ENCODE data around the gene KISS1.
"Not testable (repeated sequence)": the region's sequence is repeated elsewhere in the genome, so short reads cannot be mapped to it uniquely, and the experiment has no call there.

KISS1 gene, protein sequence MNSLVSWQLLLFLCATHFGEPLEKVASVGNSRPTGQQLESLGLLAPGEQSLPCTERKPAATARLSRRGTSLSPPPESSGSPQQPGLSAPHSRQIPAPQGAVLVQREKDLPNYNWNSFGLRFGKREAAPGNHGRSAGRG

GRCh38 chr1:204196068-204196795 lies at the start of gene KISS1:
KISS1 (minus strand) TSS chr1:204196491; CDS start chr1:204192876, 3,615 bp downstream.
- DNase-seq (ENCODE audit: extremely low read depth in 1 of 2, low read depth in 1 of 2), result no peak

DNA sequence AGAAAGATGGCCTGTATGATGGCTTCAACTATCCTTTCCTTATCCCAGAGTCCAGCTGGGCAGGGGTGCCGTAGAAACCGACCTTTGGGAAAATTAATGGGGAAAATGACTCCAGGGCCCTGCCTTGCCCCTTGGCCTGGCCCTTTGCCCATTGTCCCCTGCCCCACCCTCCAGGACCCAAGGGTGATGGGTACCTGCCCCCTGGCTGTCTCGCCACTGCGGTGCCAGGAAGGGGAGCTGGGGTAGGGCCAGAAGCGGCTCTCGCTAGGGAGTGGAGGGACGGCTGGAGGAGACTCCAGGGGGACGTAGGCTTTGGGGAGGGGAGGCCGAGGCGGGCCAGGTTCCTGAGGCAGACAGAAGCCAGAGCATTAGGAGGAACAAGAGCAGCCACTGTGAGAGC lies 46.6 kb upstream of the KISS1 start:
- DNase-seq (ENCODE audit: extremely low read depth in 1 of 2, low read depth in 1 of 2), result no peak

- no peak for DNase-seq (ENCODE audit: extremely low read depth in 1 of 2, low read depth in 1 of 2)
Observed at GRCh38 chr1:204241914-204242313, 45.6 kb upstream of the KISS1 start.

GRCh38 chr1:204241050-204241449 lies 44.8 kb upstream of the KISS1 start:
- DNase-seq (ENCODE audit: extremely low read depth in 1 of 2, low read depth in 1 of 2), result no peak

GRCh38 chr1:204240233-204240632 lies 43.9 kb upstream of the KISS1 start:
- DNase-seq (ENCODE audit: extremely low read depth in 1 of 2, low read depth in 1 of 2), result no peak

- not testable (repeated sequence) for DNase-seq (ENCODE audit: extremely low read depth in 1 of 2, low read depth in 1 of 2)
Observed at GRCh38 chr1:204239401-204239800, 43.1 kb upstream of the KISS1 start.

DNA sequence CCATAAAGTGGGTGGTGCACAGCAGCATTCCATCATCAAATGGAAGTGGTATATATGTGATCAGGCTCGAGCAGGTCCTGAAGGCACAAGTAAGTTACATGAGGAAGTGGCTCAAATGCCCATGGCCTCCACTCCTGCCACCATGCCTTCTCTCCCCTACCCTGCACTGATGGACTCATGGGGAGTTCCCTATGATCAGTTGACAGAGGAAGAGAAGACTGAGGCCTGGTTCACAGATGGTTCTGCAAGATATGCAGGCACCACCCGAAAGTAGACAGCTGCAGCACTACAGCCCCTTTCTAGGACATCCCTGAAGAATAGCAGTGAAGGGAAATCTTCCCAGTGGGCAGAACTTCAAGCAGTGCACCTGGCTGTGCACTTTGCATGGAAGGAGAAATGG lies 42.2 kb upstream of the KISS1 start:
- not testable (repeated sequence) for DNase-seq (ENCODE audit: extremely low read depth in 1 of 2, low read depth in 1 of 2)

DNA sequence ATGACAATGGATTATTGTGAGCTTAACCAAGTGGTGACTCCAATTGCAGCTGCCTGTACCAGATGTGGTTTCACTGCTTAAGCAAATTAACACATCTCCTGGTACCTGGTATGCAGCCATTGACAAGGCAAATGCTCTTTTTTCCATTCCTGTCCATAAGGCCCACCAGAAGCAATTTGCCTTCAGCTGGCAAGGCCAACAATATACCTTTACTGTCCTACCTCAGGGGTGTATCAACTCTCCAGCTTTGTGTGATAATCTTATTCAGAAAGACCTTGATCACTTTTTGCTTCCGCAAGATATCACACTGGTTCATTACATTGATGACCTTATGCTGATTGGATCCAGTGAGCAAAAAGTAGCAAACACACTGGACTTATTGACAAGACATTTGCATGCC lies 41.2 kb upstream of the KISS1 start:
- not testable (repeated sequence) for DNase-seq (ENCODE audit: extremely low read depth in 1 of 2, low read depth in 1 of 2)

DNA sequence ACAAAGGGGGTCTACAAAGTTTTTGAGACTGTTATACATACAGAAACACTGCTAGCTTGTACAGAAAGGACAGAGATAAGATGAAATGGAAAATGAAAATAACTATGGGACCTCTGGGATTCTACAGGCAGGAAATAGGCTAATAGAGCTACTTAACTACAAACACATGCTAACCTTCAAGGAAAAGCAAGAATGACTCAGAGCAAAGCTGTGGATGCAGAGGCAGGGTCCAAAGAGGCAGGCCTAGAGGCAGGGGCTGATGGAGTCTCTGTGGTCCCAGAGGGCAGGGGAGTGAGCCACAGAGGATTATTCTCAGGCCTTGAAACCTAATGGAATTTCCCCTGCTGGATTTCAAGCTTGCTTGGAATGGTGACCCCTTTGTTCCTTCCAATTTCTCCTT lies 36.2 kb upstream of the KISS1 start:
- DNase-seq (ENCODE audit: extremely low read depth in 1 of 2, low read depth in 1 of 2), result no peak

GRCh38 chr1:204230211-204230610 lies 33.9 kb upstream of the KISS1 start:
- no peak for DNase-seq (ENCODE audit: extremely low read depth in 1 of 2, low read depth in 1 of 2)

- DNase-seq (ENCODE audit: extremely low read depth in 1 of 2, low read depth in 1 of 2), result no peak
Observed at GRCh38 chr1:204228896-204229295, 32.6 kb upstream of the KISS1 start.

- DNase-seq (ENCODE audit: extremely low read depth in 1 of 2, low read depth in 1 of 2), result no peak
Observed at GRCh38 chr1:204227996-204228785, 31.9 kb upstream of the KISS1 start.

DNA sequence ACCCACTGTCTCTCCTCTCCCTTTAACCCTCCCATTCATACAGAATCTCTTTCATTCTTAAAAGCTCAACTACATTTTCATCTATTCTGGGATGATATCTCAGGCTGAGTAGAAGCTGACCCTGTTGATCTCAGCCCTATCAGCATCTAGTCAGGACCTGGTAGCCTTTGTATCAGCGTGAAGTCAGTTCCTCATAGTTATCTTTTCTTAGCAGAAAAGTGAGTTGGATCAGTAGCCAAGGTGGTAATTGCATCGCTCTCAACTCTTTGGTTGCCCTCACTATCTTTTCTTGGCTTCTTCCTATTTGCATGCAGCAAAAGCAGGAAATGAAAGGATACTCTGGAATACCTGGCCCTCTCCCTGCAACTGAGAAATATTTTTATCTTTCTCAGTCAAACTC lies 31.1 kb upstream of the KISS1 start:
- no peak for DNase-seq (ENCODE audit: extremely low read depth in 1 of 2, low read depth in 1 of 2)

GRCh38 chr1:204225841-204226735 lies 29.8 kb upstream of the KISS1 start:
- DNase-seq (ENCODE audit: extremely low read depth in 1 of 2, low read depth in 1 of 2), result no peak

DNA sequence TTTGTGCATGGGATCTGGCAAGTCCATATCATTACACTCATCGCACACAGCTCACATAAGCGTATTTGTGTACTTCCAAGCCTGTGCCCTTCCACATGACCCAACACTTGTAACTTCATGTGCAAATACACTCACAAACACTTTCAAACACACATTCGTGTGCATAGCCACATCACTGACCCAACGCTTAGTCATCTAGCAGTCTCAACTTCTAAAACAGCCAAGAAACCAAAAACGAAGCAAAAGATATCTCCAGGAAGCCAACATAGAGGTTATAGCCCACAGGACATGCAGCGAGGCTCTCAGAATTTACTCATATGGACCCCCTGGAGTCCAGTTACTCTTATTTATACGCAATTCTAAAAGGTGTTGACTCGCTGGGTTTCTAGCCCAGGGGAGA lies 28.4 kb upstream of the KISS1 start:
- DNase-seq (ENCODE audit: extremely low read depth in 1 of 2, low read depth in 1 of 2), result no peak

DNA sequence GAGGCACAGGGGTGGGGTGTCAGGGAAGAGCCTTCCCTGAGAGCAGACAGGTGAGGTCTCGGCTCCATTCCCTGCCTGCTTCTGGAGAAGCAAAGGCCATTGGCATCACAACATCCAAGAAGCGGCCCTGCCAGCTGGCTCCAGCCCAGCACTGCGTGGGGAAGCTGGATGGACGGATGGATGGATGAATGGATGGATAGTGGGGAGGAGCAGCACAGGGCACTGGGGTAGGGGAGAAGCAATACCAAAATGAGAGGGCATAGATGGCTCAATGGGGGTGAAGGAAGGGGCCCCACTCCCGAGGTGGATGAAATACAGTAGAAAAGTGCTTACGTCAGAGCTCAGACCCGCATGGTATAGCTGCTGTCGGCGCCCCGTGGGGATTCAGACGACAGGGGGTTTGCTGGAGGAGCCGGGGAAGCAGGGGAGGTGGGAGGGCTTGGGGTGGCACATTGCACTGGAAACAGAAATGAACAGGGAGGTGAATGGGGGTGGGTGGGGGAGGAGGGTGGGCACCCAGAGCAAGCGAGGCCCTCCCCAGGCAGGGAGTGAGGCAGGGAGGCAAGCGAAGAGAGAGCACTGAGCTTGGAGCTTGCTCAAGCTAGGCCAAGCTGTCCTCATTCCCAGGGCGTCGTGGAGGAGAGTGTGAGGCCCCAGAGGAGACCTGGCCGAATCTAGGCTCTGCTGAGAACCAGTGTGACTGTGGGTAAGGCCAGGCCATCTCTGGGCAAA lies 27.0 kb upstream of the KISS1 start:
- no peak for DNase-seq (ENCODE audit: extremely low read depth in 1 of 2, low read depth in 1 of 2)

- DNase-seq (ENCODE audit: extremely low read depth in 1 of 2, low read depth in 1 of 2), result no peak
Observed at GRCh38 chr1:204222764-204223055, 26.4 kb upstream of the KISS1 start.

DNA sequence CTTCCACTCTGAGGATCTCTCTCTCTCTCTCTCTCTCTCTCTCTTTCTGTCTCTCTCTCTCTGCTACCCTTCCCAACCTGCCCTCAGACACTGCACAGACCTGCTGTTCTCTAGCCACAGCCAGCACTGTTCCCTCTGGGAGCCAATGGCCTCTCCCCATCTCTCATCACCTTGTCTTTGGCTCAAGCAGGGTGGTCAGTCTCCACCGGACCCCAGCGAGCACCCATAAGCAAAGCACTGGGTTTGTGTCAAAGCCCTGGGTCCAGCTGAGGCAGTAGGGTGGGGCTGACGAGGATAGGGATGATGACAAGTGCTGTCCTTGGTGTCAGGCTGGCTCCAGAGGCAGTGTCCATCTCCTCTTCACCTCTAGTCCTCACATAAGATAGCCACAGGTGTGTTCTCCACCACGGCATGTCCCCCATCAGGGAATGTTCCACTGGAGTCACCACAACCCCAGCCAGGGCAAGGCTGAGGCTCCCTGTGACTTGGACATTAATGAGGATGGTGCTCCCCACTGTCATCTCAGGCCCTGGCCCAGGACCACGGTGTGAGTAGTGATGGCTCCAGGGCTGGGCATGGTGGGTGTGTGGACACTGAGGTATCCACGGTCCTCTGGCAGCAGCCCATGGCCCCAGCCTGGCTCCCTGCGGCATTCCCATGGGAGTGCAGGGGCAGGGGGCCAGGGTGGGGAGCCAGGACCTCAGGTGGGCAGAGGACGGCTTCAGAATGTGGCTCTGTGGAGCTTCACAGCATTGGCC lies 25.9 kb upstream of the KISS1 start:
- DNase-seq (ENCODE audit: extremely low read depth in 1 of 2, low read depth in 1 of 2), result no peak

- DNase-seq (ENCODE audit: extremely low read depth in 1 of 2, low read depth in 1 of 2), result no peak
Observed at GRCh38 chr1:204221271-204221670, 25.0 kb upstream of the KISS1 start.

All from stimulated activated CD8-positive, alpha-beta memory T cell treated with anti-CD3 and anti-CD28 coated beads, Interleukin-7, amount 100 ng/mL, for 48 hours (primary cell).